GM18517 (cell line): ENCODE data around the gene TRPM5.
"Not testable (repeated sequence)": the region's sequence is repeated elsewhere in the genome, so short reads cannot be mapped to it uniquely, and the experiment has no call there.

Source experiments
- ATAC-seq: cut with Tn5 transposase; IDR thresholded peaks from one replicate; pipeline ENCODE4 v1.9.1; 2021; ENCODE audit warnings: mild to moderate bottlenecking, moderate library complexity; ENCODE audit not compliant: unreplicated experiment

The TRPM5 gene

DNA sequence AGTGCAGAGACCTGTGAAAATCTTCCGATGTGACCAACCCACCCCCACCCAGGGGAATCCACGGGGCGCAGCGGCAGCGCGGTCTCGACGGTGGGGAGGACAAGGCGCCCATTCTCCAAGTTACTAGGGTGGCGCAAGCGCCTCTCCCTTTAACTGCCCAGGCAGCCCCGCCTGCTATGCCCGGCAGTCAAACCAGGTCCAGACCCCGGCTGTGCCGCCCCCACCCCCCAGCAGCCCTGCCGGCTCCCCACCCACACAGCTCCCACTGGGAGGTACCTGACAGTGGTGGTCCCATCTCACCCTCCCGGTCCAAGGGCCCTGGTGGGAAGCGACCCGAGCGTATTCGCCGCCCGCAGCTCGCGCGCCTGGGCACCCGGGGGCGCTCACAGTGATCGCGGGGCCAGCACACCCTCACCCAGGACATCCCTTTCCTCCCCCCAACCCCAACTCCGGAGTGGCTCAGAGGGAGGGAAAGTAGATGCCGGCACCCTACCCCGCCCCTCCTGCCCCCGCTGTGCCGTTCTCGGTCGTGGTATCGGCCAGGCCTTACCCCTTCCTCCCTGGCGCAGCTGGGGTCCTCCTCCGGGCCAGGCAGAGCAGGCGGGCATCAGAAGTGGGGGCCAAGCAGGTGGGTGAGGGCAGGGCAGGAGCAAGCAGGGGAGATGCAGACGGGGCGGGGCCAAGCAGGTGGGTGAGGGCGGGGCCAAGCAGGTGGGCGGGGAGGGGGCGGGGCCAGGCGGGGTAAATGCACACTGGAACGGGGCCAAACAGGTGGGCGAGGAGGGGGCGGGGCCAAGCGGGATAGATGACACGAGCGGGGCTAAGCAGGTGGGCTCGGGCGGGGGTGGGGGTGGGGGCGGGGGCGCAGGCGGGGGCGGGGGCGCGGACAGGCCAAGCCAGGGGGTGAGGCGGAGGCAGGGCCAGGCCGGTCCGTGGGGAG lies at the start of gene TRPM5:
Gene TRPM5 (minus strand): TSS at position 634 of the 940 bp plus-strand sequence. CDS start 21,478 bp downstream, outside the sequence.
- ATAC-seq, result no peak

GRCh38 chr11:2489083-2489482 lies 44.8 kb upstream of the TRPM5 start:
- ATAC-seq, result no peak

DNA sequence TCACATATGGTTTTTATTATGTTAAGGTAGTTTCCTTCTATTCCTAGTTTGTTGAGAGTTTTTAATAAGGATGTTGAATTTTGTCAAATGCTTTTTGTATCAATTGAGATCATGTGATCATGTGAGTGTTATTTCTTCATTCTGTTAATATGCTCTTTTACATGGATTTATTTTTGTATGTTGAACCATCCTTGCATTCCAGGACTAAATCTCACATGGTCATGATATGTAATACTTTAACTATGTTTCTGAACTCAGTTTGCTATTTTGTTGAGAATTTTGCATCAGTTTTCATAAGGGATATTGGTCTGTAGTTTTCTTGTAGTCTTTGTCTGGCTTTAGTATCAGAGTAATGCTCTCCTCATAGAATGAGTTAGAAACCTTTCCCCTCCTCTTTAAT lies 43.7 kb upstream of the TRPM5 start:
- no peak for ATAC-seq

- ATAC-seq, result no peak
Measured at GRCh38 chr11:2484576-2485125, 40.3 kb upstream of the TRPM5 start.

- ATAC-seq, result no peak
Measured at GRCh38 chr11:2483426-2483825, 39.1 kb upstream of the TRPM5 start.

GRCh38 chr11:2482745-2483144 lies 38.4 kb upstream of the TRPM5 start:
- ATAC-seq, result no peak

GRCh38 chr11:2482204-2482603 lies 37.9 kb upstream of the TRPM5 start:
- ATAC-seq, result no peak

- no peak for ATAC-seq
Measured at GRCh38 chr11:2481253-2481652, 36.9 kb upstream of the TRPM5 start.

GRCh38 chr11:2480874-2481220 lies 36.5 kb upstream of the TRPM5 start:
- no peak for ATAC-seq

GRCh38 chr11:2480067-2480873 lies 36.0 kb upstream of the TRPM5 start:
- not testable (repeated sequence) for ATAC-seq

DNA sequence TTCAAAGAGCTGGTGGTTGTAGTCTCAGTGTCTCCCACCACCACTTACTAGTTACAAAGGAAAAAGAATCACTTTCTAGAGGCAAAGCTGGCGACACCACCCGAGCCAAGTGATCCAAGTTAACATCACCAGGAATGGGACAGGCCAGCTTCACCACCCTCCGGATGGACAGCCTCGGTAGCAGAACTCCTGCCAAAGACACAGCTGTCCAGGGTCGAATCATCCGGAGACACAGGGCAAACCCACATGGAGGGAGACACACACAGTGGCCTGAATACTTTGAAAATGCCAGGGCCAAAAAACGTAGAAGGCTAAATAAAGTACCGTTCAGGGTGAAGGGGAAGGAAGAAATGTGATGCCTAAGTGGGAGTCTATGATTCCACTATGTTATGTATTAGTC lies 33.6 kb upstream of the TRPM5 start:
- no peak for ATAC-seq

GRCh38 chr11:2477254-2477653 lies 32.9 kb upstream of the TRPM5 start:
- no peak for ATAC-seq

- ATAC-seq, result no peak
Measured at GRCh38 chr11:2475136-2475918, 31.0 kb upstream of the TRPM5 start.

DNA sequence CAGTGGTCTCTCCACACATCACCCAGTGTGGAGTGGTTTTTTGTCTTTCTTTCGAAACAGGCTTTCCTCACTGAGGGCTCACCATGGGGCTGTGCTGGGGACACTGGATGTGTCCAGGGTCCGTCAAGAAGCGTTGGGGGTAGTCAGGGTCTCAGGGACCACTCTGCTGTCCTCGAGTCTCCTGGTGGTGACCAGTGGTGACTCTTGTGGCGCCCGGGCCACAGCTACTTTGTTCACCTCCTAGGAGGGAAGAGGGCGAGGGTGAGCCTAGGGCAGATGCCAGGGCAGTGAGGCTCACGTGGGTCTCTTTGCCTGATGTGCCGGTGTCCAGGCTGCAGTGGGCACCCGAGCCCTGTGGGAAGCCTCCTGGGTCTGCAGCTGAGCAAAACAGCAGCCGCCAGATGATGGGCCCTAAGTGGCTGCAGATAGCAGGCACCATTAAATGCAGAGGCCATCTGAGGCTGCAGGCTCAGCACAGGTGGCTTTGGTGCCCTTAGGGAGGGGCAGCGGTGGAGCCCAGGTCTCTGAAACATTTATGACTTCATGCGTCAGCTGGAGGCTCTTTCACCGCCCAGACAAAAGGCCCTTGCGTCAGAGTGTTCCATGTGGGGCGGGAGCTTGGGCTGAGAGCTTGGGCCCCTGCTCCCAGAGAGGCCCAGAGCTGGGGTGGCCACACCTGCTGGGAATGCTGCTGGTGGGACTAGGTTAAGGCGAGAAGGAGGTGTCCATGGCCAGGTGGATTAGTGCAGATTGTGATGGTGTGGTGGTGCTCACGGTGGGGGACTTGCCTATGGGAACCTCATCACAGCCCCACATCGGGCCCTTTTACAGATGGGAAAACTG lies 30.0 kb upstream of the TRPM5 start:
- no peak for ATAC-seq

- no peak for ATAC-seq
Measured at GRCh38 chr11:2473361-2474058, 29.2 kb upstream of the TRPM5 start.

GRCh38 chr11:2472428-2473186 lies 28.3 kb upstream of the TRPM5 start:
- ATAC-seq, result no peak

DNA sequence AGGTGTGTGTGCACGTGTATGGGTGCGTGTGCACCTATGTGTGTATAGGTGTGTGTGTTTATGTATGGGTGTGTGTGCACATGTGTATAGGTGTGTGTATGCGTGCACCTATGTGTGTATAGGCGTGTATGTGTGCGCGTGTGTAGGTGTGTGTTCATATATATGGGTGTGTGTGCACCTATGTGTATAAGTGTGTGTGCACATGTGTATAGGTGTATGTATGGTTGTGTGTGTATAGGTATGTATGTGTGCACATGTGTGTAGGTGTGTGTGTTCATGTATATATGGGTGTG lies 27.4 kb upstream of the TRPM5 start:
- ATAC-seq, result no peak

DNA sequence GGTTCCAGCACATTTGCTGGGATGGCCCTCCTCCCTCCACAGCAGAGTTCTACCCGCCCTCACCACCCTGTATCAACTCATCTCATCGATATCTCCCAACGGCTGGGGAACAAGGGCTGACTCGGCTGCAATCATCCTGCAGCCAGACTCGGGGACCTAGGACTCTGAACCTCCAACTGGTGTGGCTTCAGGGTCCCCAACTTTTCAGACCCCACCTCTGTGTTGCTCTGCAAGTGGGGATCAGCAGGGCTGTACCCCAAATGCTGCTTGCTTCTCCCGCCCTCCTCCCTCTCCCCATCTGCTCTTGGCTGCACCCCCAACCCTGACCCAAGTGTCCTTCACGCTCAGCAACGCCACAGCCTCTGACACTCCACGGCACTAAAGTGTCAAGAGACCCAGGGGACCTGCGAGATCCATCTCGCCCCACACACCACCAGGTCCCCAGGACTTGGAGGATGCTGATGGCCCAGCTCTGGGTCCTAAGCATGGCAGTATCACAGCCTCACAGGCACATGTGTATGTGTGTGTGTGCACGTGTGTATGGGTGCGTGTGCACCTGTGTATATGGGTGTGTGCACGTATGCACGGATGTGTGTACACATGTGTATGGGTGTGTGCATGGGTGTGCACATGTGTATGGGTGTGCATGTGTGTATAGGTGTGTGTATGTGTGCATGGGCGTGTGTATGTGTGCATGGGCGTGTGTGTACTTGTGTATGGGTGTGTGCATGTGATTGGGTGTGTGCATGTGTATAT lies 26.9 kb upstream of the TRPM5 start:
- no peak for ATAC-seq
